ENCODE measurements around the gene NXT1.
"Not testable (repeated sequence)": the region's sequence is repeated elsewhere in the genome, so short reads cannot be mapped to it uniquely, and the experiment has no call there.

The NXT1 gene

GRCh38 chr20:23350196-23350903 lies at the start of gene NXT1:
Gene NXT1 (plus strand): TSS chr20:23350791. CDS start chr20:23354042, 3,251 bp downstream.
- DNase-seq = peak; percentile 95

- no peak for DNase-seq
These were observed 49.0 kb upstream of the NXT1 start for GRCh38 chr20:23301436-23302050.

- no peak for DNase-seq
These were observed 48.2 kb upstream of the NXT1 start for GRCh38 chr20:23302386-23302785.

- no peak for DNase-seq
These were observed 47.8 kb upstream of the NXT1 start for GRCh38 chr20:23302801-23303200.

- DNase-seq = no peak
These were observed 47.1 kb upstream of the NXT1 start for GRCh38 chr20:23303325-23304102.

- no peak for DNase-seq
These were observed 46.0 kb upstream of the NXT1 start for GRCh38 chr20:23304616-23305015.

GRCh38 chr20:23305098-23305497 lies 45.5 kb upstream of the NXT1 start:
- DNase-seq = no peak

- not testable (repeated sequence) for DNase-seq
These were observed 43.2 kb upstream of the NXT1 start for GRCh38 chr20:23307393-23307792.

- DNase-seq = no peak
These were observed 42.6 kb upstream of the NXT1 start for GRCh38 chr20:23308024-23308423.

GRCh38 chr20:23308908-23309307 lies 41.7 kb upstream of the NXT1 start:
- DNase-seq = no peak

GRCh38 chr20:23309781-23310180 lies 40.8 kb upstream of the NXT1 start:
- no peak for DNase-seq

- no peak for DNase-seq
These were observed 38.6 kb upstream of the NXT1 start for GRCh38 chr20:23311947-23312506.

GRCh38 chr20:23313271-23313670 lies 37.3 kb upstream of the NXT1 start:
- DNase-seq = no peak

GRCh38 chr20:23314699-23315098 lies 35.9 kb upstream of the NXT1 start:
- no peak for DNase-seq

GRCh38 chr20:23315099-23315498 lies 35.5 kb upstream of the NXT1 start:
- no peak for DNase-seq

GRCh38 chr20:23316626-23317025 lies 34.0 kb upstream of the NXT1 start:
- no peak for DNase-seq

- no peak for DNase-seq
These were observed 33.5 kb upstream of the NXT1 start for GRCh38 chr20:23317081-23317480.

GRCh38 chr20:23318347-23318746 lies 32.2 kb upstream of the NXT1 start:
- DNase-seq = no peak

GRCh38 chr20:23320317-23320716 lies 30.3 kb upstream of the NXT1 start:
- no peak for DNase-seq

GRCh38 chr20:23325107-23325506 lies 25.5 kb upstream of the NXT1 start:
- no peak for DNase-seq

GRCh38 chr20:23326774-23327173 lies 23.8 kb upstream of the NXT1 start:
- no peak for DNase-seq

GRCh38 chr20:23327617-23328333 lies 22.8 kb upstream of the NXT1 start:
- no peak for DNase-seq

All from activated effector memory CD4-positive, alpha-beta T cell treated with Interleukin-2 at 50 U/mL for 16 hours (primary cell).